Uterus (tissue), 2 donors: ENCODE measurements around the gene CORO6.

Experiments
- CTCF ChIP-seq, 4 experiments: fragments of 200-600 bp in 2 of 4; fragments of 450-650 bp in 2 of 4; sonication (generic) in 2 of 4; IDR thresholded peaks; one replicate each; pipeline ENCODE4 v1.5.1; 2016 to 2019; ENCODE audit warnings: antibody characterized with exemption in 4 of 4, mild to moderate bottlenecking in 2 of 4, moderate library complexity in 1 of 4
- POLR2A ChIP-seq, 2 donors: fragments of 450-650 bp; IDR thresholded peaks; one replicate each; pipeline ENCODE4 v1.6.1; 2016; ENCODE audit warnings: antibody characterized with exemption in 2 of 2, mild to moderate bottlenecking in 1 of 2, moderate library complexity in 1 of 2

GRCh38 chr17:29578626-29579485, 43.9 kb downstream of the CORO6 start:
- no peak for TF ChIP-seq CTCF (IDR thresholded peaks at IDR 0.05)
- no peak for TF ChIP-seq POLR2A (IDR thresholded peaks at IDR 0.05)
